ENCODE results near the gene A4GALT.

The A4GALT gene, protein sequence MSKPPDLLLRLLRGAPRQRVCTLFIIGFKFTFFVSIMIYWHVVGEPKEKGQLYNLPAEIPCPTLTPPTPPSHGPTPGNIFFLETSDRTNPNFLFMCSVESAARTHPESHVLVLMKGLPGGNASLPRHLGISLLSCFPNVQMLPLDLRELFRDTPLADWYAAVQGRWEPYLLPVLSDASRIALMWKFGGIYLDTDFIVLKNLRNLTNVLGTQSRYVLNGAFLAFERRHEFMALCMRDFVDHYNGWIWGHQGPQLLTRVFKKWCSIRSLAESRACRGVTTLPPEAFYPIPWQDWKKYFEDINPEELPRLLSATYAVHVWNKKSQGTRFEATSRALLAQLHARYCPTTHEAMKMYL

DNA sequence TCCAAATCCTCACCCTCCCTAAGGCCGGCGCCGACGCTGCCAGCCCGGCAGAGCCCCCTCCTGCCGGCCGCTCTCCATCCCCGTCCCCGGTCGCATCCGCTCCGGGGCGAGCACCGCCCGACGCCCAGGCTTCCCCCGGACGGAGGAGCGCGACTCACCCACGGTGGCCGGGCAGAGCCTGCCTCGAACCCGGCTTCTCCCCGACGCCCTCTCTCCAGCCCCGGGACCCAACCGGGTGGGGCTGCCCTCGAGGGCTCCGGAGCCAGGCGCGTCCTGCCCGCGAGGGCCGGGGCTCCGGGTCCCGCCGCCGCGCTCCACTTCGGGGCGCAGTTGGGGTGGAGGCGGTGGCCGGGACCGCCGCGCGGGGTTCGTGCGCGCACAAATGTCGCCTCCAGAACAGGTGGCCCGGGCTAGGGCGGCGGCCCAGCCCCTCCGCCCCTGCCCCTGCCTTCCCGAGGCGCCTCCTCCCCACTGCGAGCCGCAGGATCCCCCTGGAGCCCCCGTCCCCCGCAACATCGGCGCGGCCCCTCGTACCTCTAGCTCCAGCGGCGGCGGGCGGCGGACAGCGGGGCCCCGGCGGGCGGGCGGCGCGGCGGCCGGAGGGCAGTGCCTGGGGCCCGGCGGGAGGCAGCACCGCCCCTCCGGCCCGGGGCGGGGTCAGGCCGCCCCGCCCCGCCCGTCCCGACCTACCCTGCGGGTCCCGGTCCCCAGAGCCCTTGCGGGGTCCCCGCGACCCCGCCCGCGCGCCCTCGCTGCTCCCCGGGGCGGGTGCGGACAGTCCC, at the start of gene A4GALT:
Gene A4GALT (minus strand): TSS at position 608 of the 782 bp plus-strand sequence. CDS start 26,919 bp downstream, outside the sequence.
- H3K4me3 ChIP-seq (ENCODE audit: low read depth, low read length) = peak within 1 kb of the TSS; percentile 76
- peak; percentile 39 for DNase-seq (ENCODE audit: low read depth)
- TF ChIP-seq, protein P1, sequence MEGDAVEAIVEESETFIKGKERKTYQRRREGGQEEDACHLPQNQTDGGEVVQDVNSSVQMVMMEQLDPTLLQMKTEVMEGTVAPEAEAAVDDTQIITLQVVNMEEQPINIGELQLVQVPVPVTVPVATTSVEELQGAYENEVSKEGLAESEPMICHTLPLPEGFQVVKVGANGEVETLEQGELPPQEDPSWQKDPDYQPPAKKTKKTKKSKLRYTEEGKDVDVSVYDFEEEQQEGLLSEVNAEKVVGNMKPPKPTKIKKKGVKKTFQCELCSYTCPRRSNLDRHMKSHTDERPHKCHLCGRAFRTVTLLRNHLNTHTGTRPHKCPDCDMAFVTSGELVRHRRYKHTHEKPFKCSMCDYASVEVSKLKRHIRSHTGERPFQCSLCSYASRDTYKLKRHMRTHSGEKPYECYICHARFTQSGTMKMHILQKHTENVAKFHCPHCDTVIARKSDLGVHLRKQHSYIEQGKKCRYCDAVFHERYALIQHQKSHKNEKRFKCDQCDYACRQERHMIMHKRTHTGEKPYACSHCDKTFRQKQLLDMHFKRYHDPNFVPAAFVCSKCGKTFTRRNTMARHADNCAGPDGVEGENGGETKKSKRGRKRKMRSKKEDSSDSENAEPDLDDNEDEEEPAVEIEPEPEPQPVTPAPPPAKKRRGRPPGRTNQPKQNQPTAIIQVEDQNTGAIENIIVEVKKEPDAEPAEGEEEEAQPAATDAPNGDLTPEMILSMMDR (IDR thresholded peaks at IDR 0.05; ENCODE audit: insufficient read depth, low read depth, low read length, missing control alignments) = no peak

DNA sequence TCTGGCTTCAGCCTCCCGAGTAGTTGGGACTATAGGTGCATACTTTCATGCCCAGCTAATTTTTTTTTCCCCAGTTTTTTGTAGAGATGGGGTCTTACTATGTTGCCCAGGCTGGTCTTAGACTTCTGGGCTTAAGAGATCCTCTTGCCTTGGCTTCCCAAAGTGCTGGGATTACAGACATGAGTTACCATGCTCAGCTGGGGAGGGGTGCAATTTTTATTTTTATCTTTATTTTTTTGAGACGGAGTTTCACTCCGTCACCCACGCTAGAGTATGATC, 49.7 kb upstream of the A4GALT start:
- H3K4me3 ChIP-seq (ENCODE audit: low read depth, low read length) = peak overlapping the region; percentile 33
- TF ChIP-seq, protein P1 (IDR thresholded peaks at IDR 0.05; ENCODE audit: insufficient read depth, low read depth, low read length, missing control alignments) = no peak
- DNase-seq (ENCODE audit: low read depth) = no peak

DNA sequence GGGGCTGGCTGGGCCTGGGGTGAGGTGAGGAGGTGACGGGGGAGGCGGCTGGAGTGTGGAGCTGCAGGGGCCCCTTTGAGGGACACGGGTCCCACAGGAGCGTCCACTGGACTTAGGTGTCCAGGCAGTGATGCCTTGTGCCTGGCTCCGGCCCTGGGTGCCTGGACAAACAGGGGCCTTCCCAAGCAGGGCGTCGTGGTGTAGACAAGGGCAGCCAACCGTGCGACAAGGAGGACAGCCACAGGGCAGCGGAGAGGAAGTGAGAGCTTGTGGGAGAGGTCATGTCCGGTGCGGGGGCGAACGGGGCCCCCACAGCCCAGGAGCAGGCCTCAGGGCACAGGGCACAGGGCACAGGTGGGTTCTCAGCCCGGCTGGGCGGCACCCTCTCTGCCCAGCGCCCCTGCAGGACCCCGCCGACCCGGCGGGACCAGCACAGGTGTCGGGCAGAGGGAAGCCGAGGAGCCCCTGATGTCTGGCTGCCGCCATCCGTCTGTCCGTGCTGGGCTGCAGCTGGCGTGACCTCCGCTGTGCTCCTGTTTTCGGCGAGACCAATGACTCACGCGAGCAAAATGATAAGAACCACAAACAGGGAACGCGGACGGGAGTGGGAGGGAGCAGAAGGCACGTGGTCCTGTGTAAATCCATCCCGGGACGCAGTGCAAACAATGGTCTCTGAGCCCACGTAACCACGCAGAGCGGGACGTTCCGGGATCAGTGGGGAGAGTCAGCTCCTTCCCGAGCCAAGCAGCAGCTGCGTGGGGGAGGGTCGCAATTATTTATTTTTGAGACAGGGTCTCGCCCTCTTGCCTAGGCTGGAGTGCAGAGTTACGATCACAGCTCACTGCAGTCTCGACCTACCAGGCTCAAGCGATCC, 49.1 kb upstream of the A4GALT start:
- TF ChIP-seq, protein P1 (IDR thresholded peaks at IDR 0.05; ENCODE audit: insufficient read depth, low read depth, low read length, missing control alignments) = no peak
- DNase-seq (ENCODE audit: low read depth) = peak; percentile 91
- H3K4me3 ChIP-seq (ENCODE audit: low read depth, low read length) = peak overlapping the region; percentile 33

DNA sequence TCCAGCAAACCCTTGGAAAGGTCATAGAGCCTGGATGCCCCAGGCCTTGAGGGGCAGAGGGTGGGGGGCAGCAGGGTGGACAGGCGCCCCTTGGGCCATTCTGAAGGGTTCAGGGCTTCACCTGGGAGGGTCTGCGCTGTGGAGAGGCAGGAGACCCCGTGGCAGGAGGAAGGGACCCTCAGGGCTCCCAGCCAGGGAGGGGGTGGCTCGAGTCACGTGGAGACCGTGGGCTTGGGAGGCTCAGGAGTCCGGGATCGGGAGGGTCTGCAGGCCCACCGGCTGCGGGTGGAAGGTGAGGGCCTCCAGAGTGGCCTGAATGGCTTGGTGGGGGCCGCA, 48.5 kb upstream of the A4GALT start:
- TF ChIP-seq, protein P1 (IDR thresholded peaks at IDR 0.05; ENCODE audit: insufficient read depth, low read depth, low read length, missing control alignments) = no peak
- peak overlapping the region; percentile 33 for H3K4me3 ChIP-seq (ENCODE audit: low read depth, low read length)
- no peak for DNase-seq (ENCODE audit: low read depth)

DNA sequence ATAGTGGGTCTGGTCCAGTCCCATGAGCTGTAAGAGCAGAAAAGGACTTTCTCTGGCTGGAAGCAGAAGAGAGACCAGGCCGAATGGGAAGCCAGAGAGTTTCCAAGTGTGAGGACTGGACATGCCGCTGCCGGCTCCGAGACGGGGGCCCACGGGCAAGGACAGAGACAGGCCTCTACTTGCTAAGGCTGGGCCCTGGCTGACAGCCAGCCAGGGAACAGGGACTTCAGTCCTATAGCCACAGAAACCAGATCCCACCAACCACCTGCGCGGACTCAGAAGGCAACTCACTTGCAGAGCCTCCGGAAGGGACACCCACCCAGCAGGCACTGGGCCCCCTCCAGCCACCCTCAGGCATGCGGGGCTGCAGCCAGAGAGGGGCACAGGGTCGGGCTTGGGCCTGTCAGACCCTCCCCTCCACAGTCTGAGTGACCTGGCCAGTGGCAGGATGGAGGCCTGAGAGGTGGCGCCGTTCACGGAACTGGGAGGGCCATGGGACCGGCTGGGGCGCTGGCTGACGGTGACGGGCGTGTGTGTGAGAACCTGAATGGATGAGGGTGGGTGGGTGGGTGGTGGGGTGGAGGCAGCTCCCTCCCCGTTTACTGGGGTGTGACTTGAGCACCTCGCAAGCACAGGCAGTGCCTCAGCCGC, 47.8 kb upstream of the A4GALT start:
- TF ChIP-seq, protein P1 (IDR thresholded peaks at IDR 0.05; ENCODE audit: insufficient read depth, low read depth, low read length, missing control alignments) = no peak
- no peak overlapping the region for H3K4me3 ChIP-seq (ENCODE audit: low read depth, low read length)

DNA sequence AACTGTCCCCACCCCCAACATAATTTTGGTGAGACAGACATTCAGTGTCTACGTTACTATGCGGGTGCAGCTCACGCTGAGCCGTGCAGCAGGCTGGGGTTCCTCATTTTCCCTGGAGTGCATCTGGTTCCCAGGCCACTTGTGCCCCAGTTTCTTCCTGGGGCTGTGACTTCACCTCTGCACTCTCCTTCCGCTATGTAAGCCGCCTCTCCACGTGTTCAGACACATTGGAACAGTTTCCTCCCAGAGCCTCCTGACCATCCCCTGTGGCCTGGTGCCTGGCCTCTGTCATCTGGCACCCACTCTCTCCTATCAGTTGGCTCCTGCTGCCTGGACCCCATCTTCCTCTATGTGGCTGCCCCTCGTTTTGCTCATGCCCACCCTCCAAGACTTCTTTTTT, 46.2 kb upstream of the A4GALT start:
- no peak for DNase-seq (ENCODE audit: low read depth)
- TF ChIP-seq, protein P1 (IDR thresholded peaks at IDR 0.05; ENCODE audit: insufficient read depth, low read depth, low read length, missing control alignments) = no peak
- no peak overlapping the region for H3K4me3 ChIP-seq (ENCODE audit: low read depth, low read length)

More for the DNA sequence above, 47.8 kb upstream of the A4GALT start:
- no peak for DNase-seq (ENCODE audit: low read depth)
